H1 (cell line): ENCODE results near the gene TACC2.

Experiments used
- TAF7 ChIP-seq: optimal IDR thresholded peaks from 2 replicates; pipeline ENCODE3; 2011; ENCODE audit warnings: low read depth, mild to moderate bottlenecking, inconsistent platforms, low read length, moderate library complexity, borderline replicate concordance
- USF2 ChIP-seq: IDR thresholded peaks from 2 replicates; pipeline ENCODE4 v1.6.1; 2011; ENCODE audit warnings: low read length, improper control_type of control experiment

GRCh38 chr10:122253605-122254004 lies 264.6 kb downstream of the TACC2 start:
- TF ChIP-seq TAF7 (no peak), USF2 (no peak)
